Gastroesophageal sphincter (tissue), 4 donors: ENCODE results near the gene ZEB2. TPM values are rescaled to one million over a fixed set of nuclear protein-coding genes. Genes with fewer than 3 reads are reported as not detected.
A peak's percentile ranks its signal among the peaks of the same experiment; 100 is the strongest.

Experiments
- ATAC-seq: fragments of 150-250 bp; one replicate; pipeline ENCODE4 v1.9.1; 2016; ENCODE audit warnings: mild to moderate bottlenecking, moderate library complexity
- H3K27ac ChIP-seq, 4 donors: fragments of 200-600 bp; sonication (generic) in 3 of 4; 1 replicate in 3 of 4; 2 replicates in 1 of 4; pipeline ENCODE4 v1.5.1; 2016 to 2019
- H3K27me3 ChIP-seq: fragments of 200-600 bp; sonication (generic); one replicate; pipeline ENCODE4 v1.5.1; 2019
- H3K36me3 ChIP-seq, 2 donors: fragments of 200-600 bp; sonication (generic); one replicate each; pipeline ENCODE4 v1.5.1; 2019; ENCODE audit warnings: control low read depth in 1 of 2
- H3K4me1 ChIP-seq, 3 donors: fragments of 200-600 bp; sonication (generic); 1 replicate in 2 of 3; 2 replicates in 1 of 3; pipeline ENCODE4 v1.5.1; 2016 to 2019; ENCODE audit warnings: control low read depth in 2 of 3
- H3K4me3 ChIP-seq, 2 donors: fragments of 200-600 bp; sonication (generic); one replicate each; pipeline ENCODE4 v1.5.1; 2019; ENCODE audit warnings: mild to moderate bottlenecking in 1 of 2, moderate library complexity in 1 of 2
- H3K9me3 ChIP-seq, 3 donors: fragments of 200-600 bp; sonication (generic); one replicate each; pipeline ENCODE4 v1.5.1; 2017 to 2019; ENCODE audit warnings: control low read depth in 2 of 3
- EP300 ChIP-seq: sonication (generic); formaldehyde crosslinking; IDR thresholded peaks from one replicate; pipeline ENCODE4 v1.6.1; 2017; ENCODE audit warnings: antibody characterized with exemption, mild to moderate bottlenecking
- POLR2A ChIP-seq, 2 donors: fragments of 450-650 bp; IDR thresholded peaks; one replicate each; pipeline ENCODE4 v1.6.1; 2017; ENCODE audit warnings: antibody characterized with exemption in 2 of 2, mild to moderate bottlenecking in 2 of 2, moderate library complexity in 1 of 2
- POLR2AphosphoS5 ChIP-seq: sonication (generic); formaldehyde crosslinking; IDR thresholded peaks from one replicate; pipeline ENCODE4 v1.6.1; 2017; ENCODE audit warnings: antibody characterized with exemption
- WGBS, 2 donors: methylation state at CpG; one replicate each; pipeline ENCODE4 v1.1.5; 2018; ENCODE audit warnings: low coverage in 1 of 2; 5-methylcytosine and 5-hydroxymethylcytosine counted together
- total RNA-seq, 4 donors: library from RNA; depleted of rRNA; stranded (reverse); fragments of >200 nt; gene quantifications; one replicate each; pipeline ENCODE4 v1.1.0, GENCODE V29; 2016
- TF ChIP-seq, protein P1 (sequence below), 4 experiments: fragments of 200-600 bp in 2 of 4; fragments of 450-650 bp in 2 of 4; sonication (generic) in 1 of 4; IDR thresholded peaks; one replicate each; pipeline ENCODE4 v1.5.1; 2017 to 2019; ENCODE audit warnings: antibody characterized with exemption in 4 of 4, mild to moderate bottlenecking in 2 of 4, moderate library complexity in 2 of 4

Gene ZEB2
- total RNA-seq, 4 donors from 2014 or later = 42.3 to 95.7 (median 53.8) TPM

DNA sequence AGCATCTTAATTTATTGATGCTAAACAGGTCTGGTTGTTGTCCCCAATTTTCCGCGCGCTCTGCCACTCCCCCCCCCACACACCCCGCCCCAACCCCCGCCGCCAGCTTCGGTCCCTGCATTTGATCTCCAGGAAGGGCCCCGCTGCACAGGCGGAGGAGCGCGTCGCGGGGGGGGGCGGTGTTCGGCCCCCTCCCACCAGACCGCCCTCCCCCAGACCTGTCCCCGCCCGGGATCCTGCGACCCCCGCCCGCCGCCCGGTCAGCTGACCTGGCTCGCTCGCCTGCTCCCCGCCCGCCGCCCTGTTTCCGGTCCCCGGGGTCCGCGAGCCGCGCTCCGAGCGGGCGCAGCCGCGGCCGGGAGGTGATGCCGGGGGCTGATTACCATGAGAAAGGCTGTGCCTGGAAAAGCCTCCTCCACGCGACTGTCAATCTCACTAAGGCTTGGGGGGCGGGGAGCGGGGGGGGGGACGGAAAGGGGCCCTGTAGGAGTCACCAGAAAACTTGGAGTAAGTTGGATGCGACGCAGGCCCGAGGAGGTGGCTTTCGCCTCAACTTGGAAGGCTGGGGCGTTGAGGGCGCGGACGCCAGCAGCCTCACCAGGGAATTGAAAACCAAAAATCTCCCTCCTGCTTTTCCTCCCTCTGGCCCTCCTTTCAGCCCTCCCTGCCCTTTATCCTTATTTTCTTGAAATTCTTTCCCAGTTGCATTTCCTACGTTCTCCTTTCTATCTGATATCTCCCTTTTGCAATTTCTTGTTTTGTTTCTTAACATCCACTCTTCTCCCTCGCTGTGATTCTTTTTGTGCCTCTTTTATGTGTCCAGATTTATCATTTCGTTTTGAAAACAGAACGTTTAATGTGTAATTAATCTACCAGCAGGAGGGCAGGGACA is 4.4 kb upstream of the ZEB2 start:
- peak; percentile 44 for ATAC-seq
- Histone ChIP-seq H3K4me3 (peak overlapping the region; percentile 44 to 59), H3K9me3 (no peaks in the 10 kb centered on the region), H3K4me1 (peaks cover 0 to 15% (median 0%) of the 10 kb centered on the region in 3 donors), H3K27ac (peak overlapping the region; percentile 51 to 94 (median 86)), H3K27me3 (peaks cover 79% of the 10 kb centered on the region), H3K36me3 (no peaks in the 10 kb centered on the region)
- TF ChIP-seq, protein P1, sequence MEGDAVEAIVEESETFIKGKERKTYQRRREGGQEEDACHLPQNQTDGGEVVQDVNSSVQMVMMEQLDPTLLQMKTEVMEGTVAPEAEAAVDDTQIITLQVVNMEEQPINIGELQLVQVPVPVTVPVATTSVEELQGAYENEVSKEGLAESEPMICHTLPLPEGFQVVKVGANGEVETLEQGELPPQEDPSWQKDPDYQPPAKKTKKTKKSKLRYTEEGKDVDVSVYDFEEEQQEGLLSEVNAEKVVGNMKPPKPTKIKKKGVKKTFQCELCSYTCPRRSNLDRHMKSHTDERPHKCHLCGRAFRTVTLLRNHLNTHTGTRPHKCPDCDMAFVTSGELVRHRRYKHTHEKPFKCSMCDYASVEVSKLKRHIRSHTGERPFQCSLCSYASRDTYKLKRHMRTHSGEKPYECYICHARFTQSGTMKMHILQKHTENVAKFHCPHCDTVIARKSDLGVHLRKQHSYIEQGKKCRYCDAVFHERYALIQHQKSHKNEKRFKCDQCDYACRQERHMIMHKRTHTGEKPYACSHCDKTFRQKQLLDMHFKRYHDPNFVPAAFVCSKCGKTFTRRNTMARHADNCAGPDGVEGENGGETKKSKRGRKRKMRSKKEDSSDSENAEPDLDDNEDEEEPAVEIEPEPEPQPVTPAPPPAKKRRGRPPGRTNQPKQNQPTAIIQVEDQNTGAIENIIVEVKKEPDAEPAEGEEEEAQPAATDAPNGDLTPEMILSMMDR (IDR thresholded peaks at IDR 0.05) = no peak
- TF ChIP-seq POLR2A (IDR thresholded peaks at IDR 0.05) (no peak), POLR2AphosphoS5 (no peak), EP300 (no peak)
- WGBS, 2 donors = 28 to 30% methylated on average over 3 to 11 of the region's 58 CpGs

DNA sequence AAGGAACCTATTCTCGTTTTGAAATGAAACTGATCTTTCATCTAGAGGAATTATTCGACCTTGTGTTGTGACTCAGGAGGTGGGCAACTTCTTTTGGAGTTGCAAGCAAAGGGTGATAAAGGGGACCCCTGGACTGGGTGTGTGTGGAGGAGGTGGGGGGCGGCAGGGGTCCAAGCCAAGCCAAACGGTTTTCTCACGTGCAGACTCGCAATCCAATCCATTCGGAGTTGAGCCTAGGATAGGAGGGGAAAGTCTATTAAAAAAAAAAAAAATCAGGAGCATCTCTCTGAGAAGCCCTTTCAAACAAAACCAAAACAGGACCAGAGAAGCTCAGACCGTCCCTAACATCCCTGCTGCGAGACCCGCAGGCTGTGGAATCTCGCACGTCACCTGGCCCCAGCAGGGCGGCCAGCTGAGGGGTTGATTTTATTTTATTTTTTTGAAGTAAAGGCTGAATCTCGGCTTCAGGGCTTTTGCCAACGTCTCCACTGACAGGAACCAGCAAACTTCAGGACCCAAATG is 3.7 kb upstream of the ZEB2 start:
- Histone ChIP-seq H3K27me3 (peaks cover 80% of the 10 kb centered on the region), H3K4me1 (peaks cover 0 to 17% (median 0%) of the 10 kb centered on the region in 3 donors), H3K36me3 (no peaks in the 10 kb centered on the region), H3K4me3 (peak overlapping the region; percentile 44 to 59), H3K27ac (peak overlapping the region; percentile 51 to 94 (median 86)), H3K9me3 (no peaks in the 10 kb centered on the region)
- ATAC-seq = no peak
- 1 to 4% methylated on average over 8 to 14 of the region's 15 CpGs for WGBS, 2 donors
- TF ChIP-seq POLR2A (IDR thresholded peaks at IDR 0.05) = no peak
- TF ChIP-seq EP300 = no peak
- no peak for TF ChIP-seq POLR2AphosphoS5
- TF ChIP-seq, protein P1 (IDR thresholded peaks at IDR 0.05) = no peak

DNA sequence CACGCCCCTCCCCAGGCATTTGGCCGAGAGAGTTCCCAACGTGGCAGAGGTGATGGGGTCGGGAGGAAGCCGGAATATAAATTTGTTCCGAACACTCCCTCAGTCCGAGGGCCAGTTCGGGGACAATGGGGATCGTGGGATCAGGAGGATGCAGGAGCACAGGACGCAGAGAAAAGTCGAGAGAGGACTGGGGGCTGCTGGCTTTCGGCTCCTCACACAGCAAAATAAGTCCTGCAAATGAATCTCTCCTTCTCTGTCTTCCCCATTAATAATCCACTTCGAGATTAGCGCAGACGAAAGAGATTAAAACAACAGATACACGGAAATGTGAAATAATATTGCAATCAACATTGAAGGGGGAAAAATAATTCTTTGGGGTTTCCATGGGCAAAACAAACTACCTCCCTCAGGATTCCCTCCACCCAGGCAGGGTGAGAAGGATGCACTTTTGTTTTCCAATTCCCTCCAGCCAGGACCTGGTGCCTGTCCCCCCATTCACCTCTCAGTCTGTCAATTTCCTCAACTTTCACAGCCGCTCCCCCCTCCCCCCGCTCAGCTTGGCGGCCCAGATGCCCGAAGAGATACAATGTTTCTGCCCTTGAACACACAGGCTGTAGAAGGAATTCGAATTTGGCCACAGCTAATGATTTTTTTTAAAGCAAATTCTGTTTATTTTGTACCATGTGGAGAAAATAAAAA is 3.1 kb upstream of the ZEB2 start:
- H3K36me3 ChIP-seq = no peaks in the 10 kb centered on the region
- 10 to 20% methylated on average over 12 to 15 of the region's 21 CpGs for WGBS, 2 donors
- peak overlapping the region; percentile 68 to 94 (median 86) for H3K27ac ChIP-seq
- H3K9me3 ChIP-seq = no peaks in the 10 kb centered on the region
- H3K27me3 ChIP-seq = peaks cover 83% of the 10 kb centered on the region
- peak overlapping the region; percentile 44 to 59 for H3K4me3 ChIP-seq
- H3K4me1 ChIP-seq = peaks cover 0 to 23% (median 0%) of the 10 kb centered on the region in 3 donors
- TF ChIP-seq POLR2AphosphoS5 = no peak
- TF ChIP-seq POLR2A (IDR thresholded peaks at IDR 0.05) = no peak
- TF ChIP-seq, protein P1 (IDR thresholded peaks at IDR 0.05) = no peak
- TF ChIP-seq EP300 = no peak
- ATAC-seq = no peak

GRCh38 chr2:144522176-144522896 is 2.4 kb upstream of the ZEB2 start:
- WGBS, 2 donors = 12 to 15% methylated on average over 4 to 8 of the region's 8 CpGs
- no peaks in the 10 kb centered on the region for H3K9me3 ChIP-seq

More at GRCh38 chr2:144522176-144522896, 2.4 kb upstream of the ZEB2 start:
- TF ChIP-seq POLR2AphosphoS5 (no peak), POLR2A (IDR thresholded peaks at IDR 0.05) (no peak), EP300 (no peak)
- TF ChIP-seq, protein P1 (IDR thresholded peaks at IDR 0.05) = no peak
- peaks cover 0 to 30% (median 0%) of the 10 kb centered on the region in 3 donors for H3K4me1 ChIP-seq
- peak overlapping the region; percentile 44 to 66 for H3K4me3 ChIP-seq
- peaks cover 89% of the 10 kb centered on the region for H3K27me3 ChIP-seq
- no peaks in the 10 kb centered on the region for H3K36me3 ChIP-seq
- peak overlapping the region; percentile 68 to 94 (median 86) for H3K27ac ChIP-seq
- ATAC-seq = no peak
